NCI-H510A (cell line): ENCODE data around the gene TRIM50.
"Not testable (repeated sequence)": the region's sequence is repeated elsewhere in the genome, so short reads cannot be mapped to it uniquely, and the experiment has no call there.

Experiments used
- DNase-seq: peaks from one replicate; lab custom pipeline; 2025; lab: John Stamatoyannopoulos, UW

Gene TRIM50

GRCh38 chr7:73350306-73351068, 22.6 kb upstream of the TRIM50 start:
- no peak for DNase-seq

GRCh38 chr7:73349763-73350162, 21.9 kb upstream of the TRIM50 start:
- DNase-seq, result no peak

- no peak for DNase-seq
These were observed 18.1 kb upstream of the TRIM50 start for GRCh38 chr7:73345951-73346350.

DNA sequence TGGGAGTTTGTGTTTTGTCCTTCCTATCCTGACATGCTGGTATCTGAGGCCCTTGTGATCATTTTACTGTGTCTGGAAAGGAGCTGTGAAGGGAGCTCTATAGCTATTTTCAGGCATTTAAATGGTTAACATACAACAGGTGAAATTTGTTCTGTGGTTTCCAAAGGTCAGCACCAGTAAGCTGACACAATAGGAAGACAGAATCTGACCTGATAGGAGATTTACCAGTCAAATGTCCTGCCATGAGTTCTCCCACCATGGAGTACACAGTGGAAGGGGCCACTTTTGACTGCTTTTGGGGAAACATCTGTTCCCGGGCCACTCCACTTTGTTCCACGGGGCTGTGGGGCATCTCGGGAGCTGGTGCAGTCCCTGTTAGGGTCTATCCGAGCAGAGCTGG, 17.7 kb upstream of the TRIM50 start:
- DNase-seq, result no peak

- DNase-seq, result no peak
These were observed 15.9 kb upstream of the TRIM50 start for GRCh38 chr7:73343671-73344380.

GRCh38 chr7:73342645-73343044, 14.8 kb upstream of the TRIM50 start:
- no peak for DNase-seq

DNA sequence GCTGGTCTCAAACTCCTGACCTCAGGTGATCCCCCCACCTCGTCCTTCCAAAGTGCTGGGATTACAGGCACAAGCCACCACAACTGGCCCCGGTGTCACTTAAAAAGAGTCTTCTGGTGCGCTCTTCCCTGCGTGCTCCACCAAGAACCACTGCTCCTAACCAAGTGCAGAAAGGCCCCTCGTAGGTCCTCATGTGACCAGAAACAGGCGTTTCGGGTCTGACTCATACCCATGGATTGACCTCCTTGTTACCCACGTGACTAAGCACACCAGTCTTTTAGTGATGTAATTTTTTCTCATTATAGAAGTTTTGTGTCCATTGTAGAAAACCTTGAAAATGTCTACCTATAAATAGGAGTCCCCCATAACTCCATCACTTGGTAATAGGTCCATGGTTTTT, 14.0 kb upstream of the TRIM50 start:
- no peak for DNase-seq

DNA sequence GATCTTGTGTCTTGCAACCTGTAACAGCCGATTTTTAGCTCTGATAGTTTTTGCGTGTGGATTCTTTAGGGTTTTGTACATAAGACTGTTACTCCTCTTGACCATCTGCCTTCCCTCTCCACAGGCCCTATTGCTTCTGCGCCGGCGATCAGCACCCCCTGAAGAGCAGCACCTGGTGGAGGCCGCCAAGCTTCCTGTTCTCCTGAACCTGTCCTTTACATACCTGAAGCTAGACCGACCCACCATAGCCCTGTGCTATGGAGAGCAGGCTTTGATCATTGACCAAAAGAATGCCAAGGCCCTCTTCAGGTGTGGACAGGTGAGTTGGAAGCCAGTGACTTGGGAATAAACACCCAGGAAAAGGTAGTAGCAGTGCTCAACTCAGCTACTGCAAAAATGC, 12.6 kb upstream of the TRIM50 start:
- DNase-seq, result no peak

DNA sequence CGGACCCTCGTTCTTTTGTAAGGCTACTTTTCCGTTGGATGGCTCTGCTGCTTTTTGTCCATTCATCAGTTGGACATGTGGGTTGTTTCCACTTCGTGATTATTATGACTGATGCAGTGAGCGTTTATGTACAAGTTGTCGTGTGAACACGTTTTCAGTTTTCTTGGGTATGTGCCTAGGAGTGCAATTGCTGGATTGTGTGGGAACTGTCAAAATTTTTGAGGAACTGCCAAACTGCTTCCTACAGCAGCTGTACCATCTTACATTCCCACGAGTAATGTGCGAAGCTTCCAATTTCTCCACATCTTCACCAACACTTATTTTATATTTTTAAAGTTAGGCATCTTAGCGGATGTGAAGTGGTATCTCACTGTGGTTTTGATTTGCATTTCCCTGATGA, 10.4 kb upstream of the TRIM50 start:
- DNase-seq, result no peak

- DNase-seq, result no peak
These were observed 4.6 kb upstream of the TRIM50 start for GRCh38 chr7:73332447-73332846.

DNA sequence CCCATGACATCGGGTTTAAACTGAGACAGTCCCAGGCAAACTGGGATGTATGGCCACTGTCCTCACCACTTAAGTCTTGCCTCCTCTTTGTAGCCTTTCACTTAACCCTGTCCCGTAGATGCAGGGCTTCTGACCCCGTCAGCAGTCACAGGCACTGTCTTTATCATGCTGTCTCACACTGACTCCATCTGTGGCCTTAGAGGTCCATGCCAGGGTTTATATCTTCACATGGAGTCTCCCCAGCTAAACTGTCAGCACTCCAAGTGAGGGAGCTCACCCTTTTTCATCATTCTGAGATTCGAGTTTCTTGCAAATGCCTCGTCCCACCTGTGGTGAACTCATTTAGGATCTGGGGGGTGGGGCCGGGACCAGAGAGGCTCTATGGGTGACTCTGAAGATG, 2.9 kb upstream of the TRIM50 start:
- no peak for DNase-seq

DNA sequence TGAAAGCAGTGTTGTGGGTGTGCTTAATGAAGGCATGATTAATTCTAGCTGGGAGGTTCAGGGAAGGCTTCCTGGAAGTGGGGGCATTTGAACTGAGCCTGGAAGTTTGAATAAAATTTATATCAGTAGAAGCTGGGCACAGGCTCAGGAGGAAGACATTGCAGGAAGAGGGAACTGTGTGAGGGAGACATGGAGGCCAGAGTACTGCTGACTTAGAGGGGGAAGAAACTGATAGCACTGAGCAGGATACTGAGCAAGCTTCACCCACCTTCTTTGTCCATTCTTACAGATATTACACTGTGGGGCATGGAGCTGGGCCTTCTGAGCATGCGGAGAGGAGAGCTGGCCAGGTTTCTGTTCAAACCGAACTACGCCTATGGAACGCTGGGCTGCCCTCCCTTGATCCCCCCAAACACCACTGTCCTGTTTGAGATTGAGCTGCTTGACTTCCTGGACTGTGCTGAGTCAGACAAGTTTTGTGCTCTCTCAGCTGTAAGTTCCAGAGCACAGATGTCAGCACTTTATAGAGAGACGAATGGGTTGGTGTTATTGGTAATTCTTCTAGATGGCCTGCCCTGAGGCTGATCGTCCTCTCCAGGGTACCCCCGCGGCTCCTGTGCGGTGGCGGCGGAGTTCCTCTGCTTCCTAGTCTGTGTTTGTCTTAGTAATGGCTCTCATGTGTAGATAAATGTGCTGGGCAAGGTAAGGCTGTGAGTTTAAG, 2.1 kb upstream of the TRIM50 start:
- no peak for DNase-seq

DNA sequence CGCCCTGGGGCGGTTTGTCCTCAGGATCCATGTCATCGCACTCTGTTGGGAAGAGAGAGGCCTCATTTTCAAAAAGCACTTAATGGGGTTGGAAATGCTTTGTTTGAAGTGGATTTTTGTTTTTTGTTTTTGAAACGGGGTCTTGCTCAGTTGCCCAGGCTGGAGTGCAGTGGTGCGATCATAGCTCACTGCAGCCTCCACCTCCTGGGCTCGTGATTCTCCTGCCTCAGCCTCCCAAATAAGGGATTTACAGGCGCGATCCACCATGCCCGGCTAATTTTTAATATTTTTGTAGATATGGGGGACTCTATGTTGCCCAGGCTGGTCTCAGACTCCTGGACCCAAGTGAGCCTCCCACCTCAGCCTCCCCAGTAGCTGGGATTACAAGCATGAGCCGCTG, 814 bp upstream of the TRIM50 start:
- DNase-seq, result no peak

- DNase-seq, result not testable (repeated sequence)
These were observed 433 bp downstream of the TRIM50 start for GRCh38 chr7:73327449-73327848.

GRCh38 chr7:73325424-73325823, 2.5 kb downstream of the TRIM50 start:
- DNase-seq, result not testable (repeated sequence)

DNA sequence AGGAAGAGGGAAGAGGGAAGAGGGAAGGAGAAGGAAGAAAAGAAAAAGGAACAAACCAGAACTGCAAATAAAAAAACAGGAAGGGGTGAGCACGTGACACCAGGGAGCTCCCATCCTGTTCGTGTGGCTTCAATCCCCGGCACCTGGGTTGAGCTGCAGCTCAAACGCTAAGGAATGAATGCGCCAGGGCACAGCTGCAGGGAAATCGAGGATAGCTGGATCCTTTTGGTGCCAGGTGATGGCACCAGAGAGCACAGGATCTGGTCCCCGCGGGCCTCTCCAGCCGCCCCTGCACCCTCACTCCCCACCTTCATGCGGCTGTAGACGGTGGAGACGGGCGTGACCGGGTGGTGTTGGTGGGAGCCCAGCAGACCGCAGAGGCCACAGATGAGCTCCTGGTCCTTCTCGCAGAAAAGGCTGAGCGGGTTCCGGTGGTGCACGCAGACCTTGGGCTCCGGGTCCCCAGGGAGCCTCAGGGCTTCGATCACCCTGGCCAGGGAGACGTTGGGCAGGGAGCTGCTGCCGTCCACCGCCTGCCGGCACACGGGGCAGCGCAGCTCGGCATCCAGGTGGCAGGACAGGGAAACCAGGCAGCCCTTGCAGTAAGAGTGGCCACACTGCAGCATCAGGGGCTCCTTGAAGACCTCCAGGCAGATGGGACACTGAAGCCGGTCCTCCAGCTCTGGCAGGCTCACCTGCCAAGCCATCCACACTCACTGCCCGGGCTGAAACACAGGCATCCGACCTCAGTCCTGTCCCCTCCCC, 3.6 kb downstream of the TRIM50 start:
- DNase-seq, result peak; percentile 56

DNA sequence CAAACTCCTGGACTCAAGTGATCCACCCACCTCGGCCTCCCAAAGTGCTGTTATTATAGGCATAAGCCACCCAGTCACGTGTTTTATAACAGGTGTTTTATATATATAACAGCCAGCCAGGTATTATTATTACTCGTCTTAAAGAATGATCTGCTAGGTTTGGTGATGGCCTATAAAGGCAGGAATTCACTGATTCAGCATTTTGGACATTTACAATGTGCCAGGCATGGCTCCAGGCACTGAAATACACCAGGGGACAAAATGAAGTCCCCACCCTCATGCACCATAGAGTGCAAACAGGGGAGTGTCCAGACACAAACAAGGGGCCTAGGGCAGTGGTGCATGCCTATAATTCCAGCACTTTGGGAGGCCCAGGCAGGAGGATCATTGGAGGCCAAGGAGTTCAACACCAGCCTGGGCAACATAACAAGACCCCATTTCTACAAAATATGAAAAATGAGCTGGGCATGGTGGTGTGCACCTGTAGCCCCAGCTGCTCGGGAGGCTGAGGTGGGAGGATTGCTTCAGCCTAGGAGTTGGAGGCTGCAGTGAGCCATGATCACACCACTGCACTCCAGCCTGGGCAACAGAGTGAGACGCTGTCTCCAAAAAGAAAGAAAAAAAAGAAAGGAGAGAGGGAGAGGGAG, 4.3 kb downstream of the TRIM50 start:
- not testable (repeated sequence) for DNase-seq

DNA sequence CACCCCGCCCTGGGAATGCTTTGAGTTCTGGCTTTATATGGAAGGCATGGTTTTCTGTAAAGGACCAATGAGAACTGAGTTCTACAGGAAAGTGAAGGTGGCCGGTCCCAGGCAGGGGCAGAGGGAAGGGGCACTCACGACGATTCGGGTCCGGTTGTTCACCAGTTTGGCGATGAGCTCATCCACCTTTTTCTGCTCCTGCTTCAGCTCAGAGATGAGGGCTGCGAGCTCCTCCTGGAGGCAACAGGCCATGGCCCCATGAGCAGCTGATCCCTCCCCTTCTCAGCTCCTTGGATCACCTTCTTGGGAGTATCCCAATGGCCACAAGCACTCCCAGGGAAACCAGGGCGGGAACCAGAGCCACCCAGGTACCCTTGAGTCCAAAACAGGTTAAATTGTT, 7.9 kb downstream of the TRIM50 start:
- not testable (repeated sequence) for DNase-seq

GRCh38 chr7:73319541-73319940, 8.3 kb downstream of the TRIM50 start:
- not testable (repeated sequence) for DNase-seq

DNA sequence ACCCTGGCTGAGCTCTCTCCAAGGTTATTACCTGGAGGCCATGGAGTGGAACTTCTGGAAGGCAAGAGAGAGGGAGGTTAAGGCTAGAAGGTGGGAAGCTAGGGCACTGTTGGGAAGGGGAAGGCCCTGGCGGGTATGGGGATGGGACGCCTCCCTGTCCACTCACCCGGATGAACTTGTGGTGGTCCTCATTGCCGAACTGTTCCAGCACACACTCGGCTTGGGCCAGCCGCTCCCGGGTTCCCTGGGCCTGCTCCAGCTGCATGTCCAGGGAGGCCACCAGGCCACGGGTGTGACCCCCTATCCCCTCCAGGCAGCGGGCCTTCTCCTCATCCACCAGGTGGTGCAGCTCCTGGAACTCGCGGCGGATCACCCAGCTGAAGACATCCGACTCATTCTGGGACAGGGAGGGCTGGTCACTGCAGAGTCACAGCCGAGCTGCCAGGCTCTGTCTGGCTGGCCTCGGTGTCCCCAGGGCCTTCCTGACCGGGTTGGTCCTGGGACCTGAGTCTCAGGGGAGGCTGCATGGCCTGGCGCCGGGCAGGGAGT, 9.2 kb downstream of the TRIM50 start:
- DNase-seq, result not testable (repeated sequence)

DNA sequence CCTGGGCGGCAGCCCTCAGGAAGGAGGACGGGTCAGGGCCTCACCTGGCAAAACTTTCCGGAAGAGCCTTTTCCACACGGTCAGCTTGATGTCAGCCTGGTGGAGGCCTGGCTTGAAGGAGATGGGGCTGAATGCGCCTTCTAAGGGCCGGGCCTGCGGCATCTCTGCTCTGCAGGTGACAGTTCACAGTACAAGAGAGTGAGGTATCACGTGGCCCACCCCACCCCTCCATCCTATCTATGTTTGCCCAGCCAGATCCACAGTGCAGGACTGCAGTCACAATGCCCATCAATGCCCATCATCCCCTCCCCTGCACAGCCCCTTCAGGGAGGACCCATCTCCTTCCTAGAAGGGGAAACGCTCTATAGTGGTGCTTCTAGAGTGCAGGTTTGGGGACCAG, 11.4 kb downstream of the TRIM50 start:
- DNase-seq, result no peak
